BLaER1 (cell line): ENCODE measurements around the gene KLHDC4.
A peak's percentile ranks its signal among the peaks of the same experiment; 100 is the strongest.
"Not testable (repeated sequence)": the region's sequence is repeated elsewhere in the genome, so short reads cannot be mapped to it uniquely, and the experiment has no call there.

ENCODE experiments used
- H3K27ac ChIP-seq: shearing (Covaris generic); formaldehyde crosslinking; 2 replicates; pipeline ENCODE4 v1.8.1; 2022
- H3K27me3 ChIP-seq: shearing (Covaris generic); formaldehyde crosslinking; 2 replicates; pipeline ENCODE4 v1.8.1; 2022
- H3K36me3 ChIP-seq: shearing (Covaris generic); formaldehyde crosslinking; 2 replicates; pipeline ENCODE4 v1.8.1; 2022
- H3K4me1 ChIP-seq: shearing (Covaris generic); formaldehyde crosslinking; 2 replicates; pipeline ENCODE4 v1.8.1; 2022
- H3K4me2 ChIP-seq: shearing (Covaris generic); formaldehyde crosslinking; 2 replicates; pipeline ENCODE4 v1.8.1; 2022
- H3K4me3 ChIP-seq: shearing (Covaris generic); formaldehyde crosslinking; 2 replicates; pipeline ENCODE4 v1.8.1; 2022
- H3K9ac ChIP-seq: shearing (Covaris generic); formaldehyde crosslinking; 2 replicates; pipeline ENCODE4 v1.8.1; 2022
- H3K9me3 ChIP-seq: shearing (Covaris generic); formaldehyde crosslinking; 2 replicates; pipeline ENCODE4 v1.8.1; 2022
- H4K20me1 ChIP-seq: shearing (Covaris generic); formaldehyde crosslinking; 2 replicates; pipeline ENCODE4 v1.8.1; 2022
- Cebpa-rat ChIP-seq: shearing (Covaris generic); IDR thresholded peaks from 2 replicates; pipeline ENCODE4 v1.8.1; 2022

Gene KLHDC4

DNA sequence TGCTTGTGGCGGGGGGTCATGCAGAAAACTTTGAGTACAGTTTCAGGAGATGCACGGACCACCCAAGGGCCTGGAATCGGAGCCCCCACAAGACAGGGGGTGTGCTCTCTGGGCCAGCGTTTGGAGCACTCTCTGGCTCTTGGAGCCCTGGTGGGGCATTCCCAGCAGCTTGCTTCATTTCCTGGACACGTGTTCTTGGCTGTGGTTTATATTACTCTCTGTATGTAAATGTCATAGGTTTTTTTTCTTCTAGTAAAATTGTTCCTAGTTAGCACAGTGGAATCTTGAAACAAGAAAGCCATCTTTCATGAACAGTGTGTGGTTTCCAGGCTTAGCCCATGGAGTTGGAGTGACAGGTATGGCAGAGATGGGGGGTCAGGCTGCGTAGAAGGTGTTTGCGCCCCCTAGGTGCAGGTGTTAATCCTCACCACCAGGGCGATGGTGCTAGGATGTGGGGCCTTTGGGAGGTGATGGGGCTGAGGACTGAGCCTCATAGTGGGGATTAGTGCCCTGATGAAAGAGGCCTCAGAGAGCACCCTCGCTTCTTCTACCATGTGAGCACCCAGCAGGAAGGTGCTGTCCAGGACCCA is 83.7 kb downstream of the KLHDC4 start:
- H3K4me3 ChIP-seq: no peak overlapping the region
- H3K4me2 ChIP-seq: peak overlapping the region; percentile 23; the same call in 1 of the 2 replicates
- no peaks in the 10 kb centered on the region for H3K9me3 ChIP-seq
- no peak overlapping the region for H3K9ac ChIP-seq
- no peaks in the 10 kb centered on the region for H3K27me3 ChIP-seq
- TF ChIP-seq Cebpa-rat: no peak
- no peak overlapping the region for H3K27ac ChIP-seq
- no peaks in the 10 kb centered on the region for H4K20me1 ChIP-seq
- no peaks in the 10 kb centered on the region for H3K36me3 ChIP-seq
- H3K4me1 ChIP-seq: peaks cover 13% of the 10 kb centered on the region

DNA sequence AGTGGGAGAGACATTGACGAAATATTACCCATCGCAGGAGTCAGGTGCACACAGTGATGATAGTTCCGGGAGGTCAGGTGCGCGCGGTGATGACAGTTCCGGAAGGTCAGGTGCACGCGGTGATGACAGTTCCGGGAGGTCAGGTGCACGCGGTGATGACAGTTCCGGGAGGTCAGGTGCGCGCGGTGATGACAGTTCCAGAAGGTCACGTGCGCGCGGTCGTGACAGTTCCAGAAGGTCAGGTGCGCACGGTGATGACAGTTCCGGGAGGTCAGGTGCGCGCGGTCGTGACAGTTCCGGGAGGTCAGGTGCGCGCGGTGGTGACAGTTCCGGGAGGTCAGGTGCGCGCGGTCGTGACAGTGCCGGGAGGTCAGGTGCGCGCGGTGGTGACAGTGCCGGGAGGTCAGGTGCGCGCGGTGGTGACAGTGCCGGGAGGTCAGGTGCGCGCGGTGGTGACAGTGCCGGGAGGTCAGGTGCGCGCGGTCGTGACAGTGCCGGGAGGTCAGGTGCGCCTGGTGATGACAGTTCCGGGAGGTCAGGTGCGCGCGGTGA is 84.7 kb downstream of the KLHDC4 start:
- not testable (repeated sequence) for H4K20me1 ChIP-seq, H3K4me2 ChIP-seq, H3K4me3 ChIP-seq, H3K9ac ChIP-seq, H3K27me3 ChIP-seq, H3K27ac ChIP-seq, H3K36me3 ChIP-seq, H3K9me3 ChIP-seq
- H3K4me1 ChIP-seq: peaks cover 13% of the 10 kb centered on the region

DNA sequence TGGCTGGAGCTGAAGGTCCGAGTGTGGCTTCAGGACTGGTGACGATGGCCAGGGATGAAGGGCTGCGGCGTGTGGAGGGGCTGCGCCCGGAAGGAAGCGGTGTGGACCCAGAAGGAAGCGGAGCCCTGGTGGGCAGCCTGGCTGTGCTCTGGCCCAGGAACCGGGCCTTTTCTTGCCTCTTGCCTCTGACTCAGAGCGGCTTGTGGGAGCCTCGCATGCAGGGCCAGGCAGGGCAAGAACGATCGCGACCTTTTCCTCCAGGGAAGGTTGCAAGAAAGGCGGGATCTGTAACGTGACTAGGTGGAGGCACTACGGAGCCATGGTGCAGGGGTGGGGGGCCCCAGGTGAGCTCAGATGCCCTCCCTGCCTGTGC is 85.5 kb downstream of the KLHDC4 start:
- H3K9ac ChIP-seq: no peak overlapping the region
- no peaks in the 10 kb centered on the region for H3K9me3 ChIP-seq
- TF ChIP-seq Cebpa-rat: no peak
- no peak overlapping the region for H3K4me2 ChIP-seq
- no peak overlapping the region for H3K27ac ChIP-seq
- H3K4me3 ChIP-seq: no peak overlapping the region
- H3K4me1 ChIP-seq: peaks cover 19% of the 10 kb centered on the region
- H4K20me1 ChIP-seq: no peaks in the 10 kb centered on the region
- H3K27me3 ChIP-seq: no peaks in the 10 kb centered on the region
- no peaks in the 10 kb centered on the region for H3K36me3 ChIP-seq

DNA sequence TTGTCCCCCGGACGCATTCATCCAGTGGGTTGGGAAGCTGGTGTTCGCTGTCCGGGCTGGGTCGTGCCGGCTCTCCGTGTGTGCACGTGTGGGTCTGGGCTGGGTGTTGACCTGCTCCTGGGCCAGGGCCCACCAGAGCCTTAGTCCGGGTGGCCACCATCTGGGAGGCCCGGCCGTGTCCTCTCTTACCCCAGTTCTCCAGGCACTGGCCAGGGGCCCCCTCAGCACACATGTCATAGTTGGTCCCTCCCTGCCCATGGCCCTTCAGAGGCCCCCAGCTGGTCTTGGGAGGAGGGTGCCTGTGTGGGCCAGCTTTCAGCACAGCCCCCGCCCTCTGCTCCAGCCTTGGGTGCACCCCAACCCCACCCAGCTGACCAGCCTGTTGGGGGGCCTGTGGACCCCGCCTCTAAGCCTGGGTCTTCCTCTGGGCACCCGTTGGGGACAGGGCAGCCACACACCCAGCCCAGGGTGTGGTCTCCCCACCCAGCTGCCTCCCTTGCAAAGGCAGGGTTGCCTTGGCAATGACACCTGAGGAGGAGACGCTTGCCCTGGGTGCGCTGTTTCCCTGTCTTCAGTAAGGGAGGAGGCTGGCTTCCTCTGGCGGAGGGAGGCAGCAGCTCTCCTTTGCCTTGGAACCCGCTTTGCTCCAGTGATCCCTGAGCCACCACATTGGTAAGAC is 86.1 kb downstream of the KLHDC4 start:
- H3K4me1 ChIP-seq: peaks cover 22% of the 10 kb centered on the region
- H3K27ac ChIP-seq: no peak overlapping the region
- no peaks in the 10 kb centered on the region for H3K9me3 ChIP-seq
- no peaks in the 10 kb centered on the region for H4K20me1 ChIP-seq
- no peak overlapping the region for H3K9ac ChIP-seq
- no peaks in the 10 kb centered on the region for H3K36me3 ChIP-seq
- no peaks in the 10 kb centered on the region for H3K27me3 ChIP-seq
- H3K4me2 ChIP-seq: no peak overlapping the region
- no peak for TF ChIP-seq Cebpa-rat
- H3K4me3 ChIP-seq: no peak overlapping the region

DNA sequence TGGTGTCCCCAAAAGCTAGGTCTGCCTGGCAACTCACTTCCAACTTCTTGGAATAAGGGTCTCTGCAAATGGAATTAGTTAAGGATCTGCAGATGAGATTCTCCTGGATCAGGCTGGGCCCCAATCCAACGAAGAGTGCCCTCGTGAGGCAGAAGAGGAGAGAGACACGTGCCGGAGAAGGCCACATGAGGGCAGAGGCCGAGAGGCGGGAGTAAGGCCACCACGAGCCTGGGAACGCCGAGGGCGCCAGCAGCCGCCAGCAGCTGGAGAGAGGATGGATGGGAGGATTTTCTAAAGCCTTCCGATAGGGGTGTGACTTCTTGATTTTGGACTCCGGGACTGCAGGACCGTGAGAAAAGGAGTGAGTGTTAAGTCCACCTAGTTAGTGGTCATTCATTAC is 87.2 kb downstream of the KLHDC4 start:
- H3K36me3 ChIP-seq: no peaks in the 10 kb centered on the region
- no peak for TF ChIP-seq Cebpa-rat
- no peaks in the 10 kb centered on the region for H3K27me3 ChIP-seq
- no peak overlapping the region for H3K4me3 ChIP-seq
- H4K20me1 ChIP-seq: no peaks in the 10 kb centered on the region
- H3K4me2 ChIP-seq: no peak overlapping the region
- H3K9ac ChIP-seq: no peak overlapping the region
- no peak overlapping the region for H3K27ac ChIP-seq
- H3K9me3 ChIP-seq: no peaks in the 10 kb centered on the region
- H3K4me1 ChIP-seq: peaks cover 33% of the 10 kb centered on the region

DNA sequence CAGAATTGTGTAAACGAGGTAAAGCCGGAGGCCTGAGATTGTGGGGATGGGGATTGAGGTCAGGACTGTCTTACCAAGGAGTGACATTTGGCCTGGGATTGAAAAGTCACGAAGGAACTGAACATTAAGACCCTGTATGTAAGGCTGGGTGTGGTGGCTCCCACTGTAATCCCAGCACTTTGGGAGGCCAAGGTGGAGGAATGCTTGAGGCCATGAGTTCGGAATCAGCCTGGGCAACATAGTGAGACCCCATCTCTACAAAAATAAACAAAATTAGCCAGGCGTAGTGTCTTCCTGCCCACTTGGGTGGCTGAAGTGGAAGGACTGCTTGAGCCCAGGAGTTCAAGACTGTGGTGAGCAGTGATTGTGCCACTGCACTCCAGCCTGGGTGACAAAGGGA is 88.0 kb downstream of the KLHDC4 start:
- TF ChIP-seq Cebpa-rat: no peak
- Histone ChIP-seq H3K4me2 (no peak overlapping the region), H4K20me1 (no peaks in the 10 kb centered on the region), H3K9ac (no peak overlapping the region), H3K4me3 (no peak overlapping the region), H3K27me3 (no peaks in the 10 kb centered on the region), H3K27ac (no peak overlapping the region), H3K36me3 (no peaks in the 10 kb centered on the region), H3K9me3 (no peaks in the 10 kb centered on the region), H3K4me1 (peaks cover 34% of the 10 kb centered on the region)

DNA sequence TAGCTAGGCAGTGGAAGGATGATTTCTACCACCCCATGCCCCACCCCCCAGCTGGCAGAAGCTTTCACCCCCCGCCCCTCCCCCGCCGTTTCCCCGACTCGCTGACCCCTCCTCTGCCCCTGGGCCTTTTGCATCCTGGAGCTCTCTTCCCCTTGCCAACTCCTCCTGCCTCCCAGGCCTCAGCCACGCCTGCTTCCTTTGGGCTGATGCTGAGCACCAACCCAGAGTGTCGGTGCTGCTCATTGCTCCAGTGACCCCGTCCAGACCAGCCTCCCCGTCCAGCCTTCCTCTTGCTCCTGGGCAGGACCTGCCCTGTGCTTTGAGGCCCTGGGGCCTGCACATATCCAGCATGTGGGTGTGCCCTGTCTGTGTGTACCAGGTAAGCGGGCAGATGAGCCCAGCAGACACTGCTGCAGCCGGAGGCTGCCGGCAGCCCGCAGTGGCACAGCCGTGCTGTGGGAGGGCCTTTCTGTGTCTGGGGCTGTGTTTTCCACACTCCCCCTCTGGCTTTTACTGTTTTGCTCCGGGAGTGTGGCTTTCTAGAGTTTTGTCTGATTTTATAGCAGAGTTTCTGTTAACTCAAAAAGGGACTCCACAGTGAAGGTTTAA is 90.6 kb downstream of the KLHDC4 start:
- Histone ChIP-seq H3K4me2 (0 out of 2 replicates have a peak overlapping the region, but pooled peaks have one; percentile 5), H3K27me3 (no peaks in the 10 kb centered on the region)

DNA sequence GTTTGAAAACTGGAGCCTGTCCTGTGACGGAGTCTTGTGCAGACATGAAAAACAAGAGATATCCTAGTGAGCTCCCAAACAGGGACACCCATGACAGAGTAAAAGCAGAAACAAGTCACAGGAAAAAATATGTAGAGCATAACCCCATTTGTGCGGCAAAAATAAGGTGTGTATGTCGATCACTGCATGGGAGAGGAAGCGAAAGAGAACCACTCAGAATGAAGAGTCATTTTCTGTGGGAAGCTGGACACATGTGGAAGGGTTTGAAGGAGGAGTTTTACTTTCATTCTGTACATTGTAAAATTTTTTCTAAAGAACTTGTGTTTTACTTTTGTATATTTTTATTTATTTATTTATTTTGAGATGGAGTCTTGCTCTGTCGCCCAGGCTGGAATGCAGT is 91.4 kb downstream of the KLHDC4 start:
- Histone ChIP-seq H3K4me3 (no peak overlapping the region), H3K9me3 (no peaks in the 10 kb centered on the region), H3K27ac (no peak overlapping the region), H3K36me3 (no peaks in the 10 kb centered on the region), H3K27me3 (no peaks in the 10 kb centered on the region), H3K4me2 (peak overlapping the region; percentile 37), H3K4me1 (peaks cover 28% of the 10 kb centered on the region), H3K9ac (no peak overlapping the region), H4K20me1 (no peaks in the 10 kb centered on the region)
- TF ChIP-seq Cebpa-rat: no peak

More for the DNA sequence above, 90.6 kb downstream of the KLHDC4 start:
- TF ChIP-seq Cebpa-rat: no peak
- Histone ChIP-seq H3K36me3 (no peaks in the 10 kb centered on the region), H3K27ac (peak overlapping the region; percentile 7; the same call in 1 of the 2 replicates), H3K9me3 (no peaks in the 10 kb centered on the region), H3K4me1 (peaks cover 28% of the 10 kb centered on the region), H3K9ac (no peak overlapping the region; the same call in 1 of the 2 replicates), H4K20me1 (no peaks in the 10 kb centered on the region), H3K4me3 (no peak overlapping the region)

DNA sequence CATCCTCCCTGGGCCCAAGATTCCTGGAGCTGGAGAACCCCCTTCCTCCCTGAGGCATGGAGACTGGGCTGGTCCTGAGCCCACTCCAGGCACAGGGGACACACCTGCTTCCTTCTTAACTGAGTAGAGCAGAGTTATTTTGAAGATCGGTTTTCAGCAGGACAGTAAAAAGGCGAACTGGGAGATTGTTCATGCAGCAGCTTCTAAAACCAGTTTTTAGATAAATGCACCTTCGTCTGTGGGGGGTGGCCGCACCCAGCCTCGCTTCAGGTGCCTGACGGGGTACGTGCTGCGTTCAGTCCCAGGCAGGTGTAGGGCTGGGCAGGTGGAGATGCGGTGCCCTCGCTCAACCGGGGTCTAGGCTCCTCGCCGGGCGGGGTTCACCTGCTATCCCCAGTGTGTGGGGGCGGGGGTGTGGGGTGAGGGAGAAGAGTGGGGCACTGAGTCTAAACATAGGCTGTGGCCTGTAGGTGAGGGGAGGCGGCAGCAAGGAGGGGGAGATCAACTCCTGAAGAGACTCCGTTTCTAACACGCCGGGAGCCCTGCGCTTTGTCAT is 94.0 kb downstream of the KLHDC4 start:
- no peaks in the 10 kb centered on the region for H3K27me3 ChIP-seq
- H3K36me3 ChIP-seq: no peaks in the 10 kb centered on the region
- H3K9me3 ChIP-seq: no peaks in the 10 kb centered on the region
- no peak overlapping the region for H3K4me3 ChIP-seq
- H3K4me1 ChIP-seq: peaks cover 41% of the 10 kb centered on the region
- H3K27ac ChIP-seq: no peak overlapping the region
- TF ChIP-seq Cebpa-rat: no peak
- H3K9ac ChIP-seq: no peak overlapping the region
- no peak overlapping the region for H3K4me2 ChIP-seq
- no peaks in the 10 kb centered on the region for H4K20me1 ChIP-seq

DNA sequence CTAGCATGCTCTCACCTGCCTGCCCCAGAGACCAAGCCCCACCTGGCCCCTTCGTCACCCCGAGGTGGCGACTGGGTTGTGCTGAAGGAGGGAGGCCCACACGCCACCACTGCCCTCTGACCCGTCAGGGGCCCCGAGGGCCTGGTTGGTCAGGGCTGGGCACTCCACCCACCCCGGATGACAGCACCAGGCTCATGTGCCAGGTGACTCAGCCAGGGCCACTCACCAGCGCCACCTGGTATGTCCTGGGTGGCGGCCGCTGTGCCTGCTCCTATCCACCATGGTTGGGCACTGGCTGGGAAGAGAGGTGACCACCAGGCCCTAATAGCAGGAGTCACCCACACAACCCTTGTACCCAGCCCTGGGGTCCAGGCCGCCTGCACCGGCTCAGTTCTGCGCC is 94.6 kb downstream of the KLHDC4 start:
- no peak for TF ChIP-seq Cebpa-rat
- Histone ChIP-seq H3K27ac (no peak overlapping the region), H3K9ac (no peak overlapping the region), H3K4me2 (no peak overlapping the region), H3K4me3 (no peak overlapping the region), H3K36me3 (no peaks in the 10 kb centered on the region), H3K27me3 (no peaks in the 10 kb centered on the region), H3K4me1 (peaks cover 45% of the 10 kb centered on the region), H3K9me3 (no peaks in the 10 kb centered on the region), H4K20me1 (no peaks in the 10 kb centered on the region)
